Measurements from ENCODE around the gene CDC42BPA. TPM values are rescaled to one million over a fixed set of nuclear protein-coding genes. Genes with fewer than 3 reads are reported as not detected.

The CDC42BPA gene
- total and polyA plus RNA-seq, 2 donors = 3.7 to 3.9 TPM

GRCh38 chr1:227303662-227304061, 14.6 kb downstream of the CDC42BPA start:
- Histone ChIP-seq H3K4me1 (ENCODE audit: control insufficient read depth in 2 of 2, insufficient read depth in 2 of 2, low read length in 2 of 2) (no peaks in the 10 kb centered on the region), H3K27me3 (ENCODE audit: control insufficient read depth in 2 of 2, insufficient read depth in 1 of 2, low read length in 1 of 2) (no peaks in the 10 kb centered on the region), H3K36me3 (ENCODE audit: control insufficient read depth in 2 of 2, insufficient read depth in 2 of 2, low read length in 1 of 2) (no peaks in the 10 kb centered on the region), H3K9me3 (ENCODE audit: control insufficient read depth in 2 of 2, insufficient read depth in 1 of 2, low read length in 1 of 2) (no peaks in the 10 kb centered on the region), H3K27ac (ENCODE audit: low read depth in 1 of 2, low read length in 1 of 2) (no peak overlapping the region), H3K4me3 (ENCODE audit: low read length in 2 of 2) (no peak overlapping the region)
- no peak for DNase-seq (ENCODE audit: low read depth in 6 of 9, low spot score in 9 of 9)

GRCh38 chr1:227300682-227301081, 17.6 kb downstream of the CDC42BPA start:
- Histone ChIP-seq H3K27ac (ENCODE audit: low read depth in 1 of 2, low read length in 1 of 2) (no peak overlapping the region), H3K4me1 (ENCODE audit: control insufficient read depth in 2 of 2, insufficient read depth in 2 of 2, low read length in 2 of 2) (no peaks in the 10 kb centered on the region), H3K36me3 (ENCODE audit: control insufficient read depth in 2 of 2, insufficient read depth in 2 of 2, low read length in 1 of 2) (no peaks in the 10 kb centered on the region), H3K27me3 (ENCODE audit: control insufficient read depth in 2 of 2, insufficient read depth in 1 of 2, low read length in 1 of 2) (no peaks in the 10 kb centered on the region), H3K4me3 (ENCODE audit: low read length in 2 of 2) (no peak overlapping the region), H3K9me3 (ENCODE audit: control insufficient read depth in 2 of 2, insufficient read depth in 1 of 2, low read length in 1 of 2) (no peaks in the 10 kb centered on the region)
- no peak for DNase-seq (ENCODE audit: low read depth in 6 of 9, low spot score in 9 of 9)
- WGBS = 95% methylated on average over 7 of the region's 7 CpGs

- Histone ChIP-seq H3K4me3 (ENCODE audit: low read length in 2 of 2) (no peak overlapping the region), H3K27ac (ENCODE audit: low read depth in 1 of 2, low read length in 1 of 2) (no peak overlapping the region)
- 95% methylated on average over 4 of the region's 4 CpGs for WGBS
These were observed 18.6 kb downstream of the CDC42BPA start for GRCh38 chr1:227299688-227300087.

GRCh38 chr1:227299241-227299627, 19.1 kb downstream of the CDC42BPA start:
- no peak overlapping the region for H3K27ac ChIP-seq (ENCODE audit: low read depth in 1 of 2, low read length in 1 of 2)
- H3K9me3 ChIP-seq (ENCODE audit: control insufficient read depth in 2 of 2, insufficient read depth in 1 of 2, low read length in 1 of 2) = no peaks in the 10 kb centered on the region
- no peaks in the 10 kb centered on the region for H3K4me1 ChIP-seq (ENCODE audit: control insufficient read depth in 2 of 2, insufficient read depth in 2 of 2, low read length in 2 of 2)
- no peaks in the 10 kb centered on the region for H3K36me3 ChIP-seq (ENCODE audit: control insufficient read depth in 2 of 2, insufficient read depth in 2 of 2, low read length in 1 of 2)
- H3K27me3 ChIP-seq (ENCODE audit: control insufficient read depth in 2 of 2, insufficient read depth in 1 of 2, low read length in 1 of 2) = no peaks in the 10 kb centered on the region
- DNase-seq (ENCODE audit: low read depth in 6 of 9, low spot score in 9 of 9) = no peak
- no peak overlapping the region for H3K4me3 ChIP-seq (ENCODE audit: low read length in 2 of 2)

More at GRCh38 chr1:227299688-227300087, 18.6 kb downstream of the CDC42BPA start:
- no peaks in the 10 kb centered on the region for H3K4me1 ChIP-seq (ENCODE audit: control insufficient read depth in 2 of 2, insufficient read depth in 2 of 2, low read length in 2 of 2)
- no peak for DNase-seq (ENCODE audit: low read depth in 6 of 9, low spot score in 9 of 9)
- H3K9me3 ChIP-seq (ENCODE audit: control insufficient read depth in 2 of 2, insufficient read depth in 1 of 2, low read length in 1 of 2) = no peaks in the 10 kb centered on the region
- no peaks in the 10 kb centered on the region for H3K27me3 ChIP-seq (ENCODE audit: control insufficient read depth in 2 of 2, insufficient read depth in 1 of 2, low read length in 1 of 2)
- no peaks in the 10 kb centered on the region for H3K36me3 ChIP-seq (ENCODE audit: control insufficient read depth in 2 of 2, insufficient read depth in 2 of 2, low read length in 1 of 2)

GRCh38 chr1:227298512-227299240, 19.6 kb downstream of the CDC42BPA start:
- Histone ChIP-seq H3K36me3 (ENCODE audit: control insufficient read depth in 2 of 2, insufficient read depth in 2 of 2, low read length in 1 of 2) (no peaks in the 10 kb centered on the region), H3K9me3 (ENCODE audit: control insufficient read depth in 2 of 2, insufficient read depth in 1 of 2, low read length in 1 of 2) (no peaks in the 10 kb centered on the region), H3K27ac (ENCODE audit: low read depth in 1 of 2, low read length in 1 of 2) (peak overlapping the region in 1 of 2 donors; percentile 28), H3K4me3 (ENCODE audit: low read length in 2 of 2) (no peak overlapping the region), H3K27me3 (ENCODE audit: control insufficient read depth in 2 of 2, insufficient read depth in 1 of 2, low read length in 1 of 2) (no peaks in the 10 kb centered on the region), H3K4me1 (ENCODE audit: control insufficient read depth in 2 of 2, insufficient read depth in 2 of 2, low read length in 2 of 2) (no peaks in the 10 kb centered on the region)
- no peak for DNase-seq (ENCODE audit: low read depth in 6 of 9, low spot score in 9 of 9)
- 95% methylated on average over 3 of the region's 3 CpGs for WGBS

- no peak for DNase-seq (ENCODE audit: low read depth in 6 of 9, low spot score in 9 of 9)
- no peaks in the 10 kb centered on the region for H3K9me3 ChIP-seq (ENCODE audit: control insufficient read depth in 2 of 2, insufficient read depth in 1 of 2, low read length in 1 of 2)
- no peak overlapping the region for H3K27ac ChIP-seq (ENCODE audit: low read depth in 1 of 2, low read length in 1 of 2)
- no peaks in the 10 kb centered on the region for H3K27me3 ChIP-seq (ENCODE audit: control insufficient read depth in 2 of 2, insufficient read depth in 1 of 2, low read length in 1 of 2)
- H3K4me3 ChIP-seq (ENCODE audit: low read length in 2 of 2) = no peak overlapping the region
- H3K4me1 ChIP-seq (ENCODE audit: control insufficient read depth in 2 of 2, insufficient read depth in 2 of 2, low read length in 2 of 2) = no peaks in the 10 kb centered on the region
- WGBS = 95% methylated on average over 4 of the region's 4 CpGs
- H3K36me3 ChIP-seq (ENCODE audit: control insufficient read depth in 2 of 2, insufficient read depth in 2 of 2, low read length in 1 of 2) = no peaks in the 10 kb centered on the region
These were observed 21.1 kb downstream of the CDC42BPA start for GRCh38 chr1:227297073-227297793.

- no peak for DNase-seq (ENCODE audit: low read depth in 6 of 9, low spot score in 9 of 9)
- WGBS = 95% methylated on average over 3 of the region's 3 CpGs
- Histone ChIP-seq H3K36me3 (ENCODE audit: control insufficient read depth in 2 of 2, insufficient read depth in 2 of 2, low read length in 1 of 2) (no peaks in the 10 kb centered on the region), H3K27ac (ENCODE audit: low read depth in 1 of 2, low read length in 1 of 2) (no peak overlapping the region), H3K27me3 (ENCODE audit: control insufficient read depth in 2 of 2, insufficient read depth in 1 of 2, low read length in 1 of 2) (no peaks in the 10 kb centered on the region), H3K4me1 (ENCODE audit: control insufficient read depth in 2 of 2, insufficient read depth in 2 of 2, low read length in 2 of 2) (no peaks in the 10 kb centered on the region), H3K4me3 (ENCODE audit: low read length in 2 of 2) (no peak overlapping the region), H3K9me3 (ENCODE audit: control insufficient read depth in 2 of 2, insufficient read depth in 1 of 2, low read length in 1 of 2) (no peaks in the 10 kb centered on the region)
These were observed 22.7 kb downstream of the CDC42BPA start for GRCh38 chr1:227295609-227296008.

- 97% methylated on average over 2 of the region's 2 CpGs for WGBS
- no peak for DNase-seq (ENCODE audit: low read depth in 6 of 9, low spot score in 9 of 9)
- Histone ChIP-seq H3K4me1 (ENCODE audit: control insufficient read depth in 2 of 2, insufficient read depth in 2 of 2, low read length in 2 of 2) (no peaks in the 10 kb centered on the region), H3K36me3 (ENCODE audit: control insufficient read depth in 2 of 2, insufficient read depth in 2 of 2, low read length in 1 of 2) (no peaks in the 10 kb centered on the region), H3K27ac (ENCODE audit: low read depth in 1 of 2, low read length in 1 of 2) (no peak overlapping the region), H3K4me3 (ENCODE audit: low read length in 2 of 2) (no peak overlapping the region), H3K27me3 (ENCODE audit: control insufficient read depth in 2 of 2, insufficient read depth in 1 of 2, low read length in 1 of 2) (no peaks in the 10 kb centered on the region), H3K9me3 (ENCODE audit: control insufficient read depth in 2 of 2, insufficient read depth in 1 of 2, low read length in 1 of 2) (no peaks in the 10 kb centered on the region)
These were observed 32.5 kb downstream of the CDC42BPA start for GRCh38 chr1:227285745-227286144.

GRCh38 chr1:227281371-227281770, 36.9 kb downstream of the CDC42BPA start:
- Histone ChIP-seq H3K4me3 (ENCODE audit: low read length in 2 of 2) (no peak overlapping the region), H3K36me3 (ENCODE audit: control insufficient read depth in 2 of 2, insufficient read depth in 2 of 2, low read length in 1 of 2) (no peaks in the 10 kb centered on the region)
- WGBS = 94% methylated on average over 1 of the region's 1 CpG

More at GRCh38 chr1:227281371-227281770, 36.9 kb downstream of the CDC42BPA start:
- H3K27ac ChIP-seq (ENCODE audit: low read depth in 1 of 2, low read length in 1 of 2) = no peak overlapping the region
- H3K27me3 ChIP-seq (ENCODE audit: control insufficient read depth in 2 of 2, insufficient read depth in 1 of 2, low read length in 1 of 2) = no peaks in the 10 kb centered on the region
- no peak for DNase-seq (ENCODE audit: low read depth in 6 of 9, low spot score in 9 of 9)
- H3K4me1 ChIP-seq (ENCODE audit: control insufficient read depth in 2 of 2, insufficient read depth in 2 of 2, low read length in 2 of 2) = no peaks in the 10 kb centered on the region
- H3K9me3 ChIP-seq (ENCODE audit: control insufficient read depth in 2 of 2, insufficient read depth in 1 of 2, low read length in 1 of 2) = no peaks in the 10 kb centered on the region
